ENCODE measurements around the gene HAUS7. TPM values are rescaled to one million over a fixed set of nuclear protein-coding genes. Genes with fewer than 3 reads are reported as not detected.

Gene HAUS7
- polyA plus RNA-seq, 1 donor (not counting 4 experiments of a cell fraction or from before 2014, with no cell fraction given), result 13.8 TPM

- H4K20me1 ChIP-seq (ENCODE audit: control insufficient read depth, extremely low read depth, insufficient read depth, low read length), result no peaks in the 10 kb centered on the region
- H3K36me3 ChIP-seq (ENCODE audit: control insufficient read depth in 2 of 2, extremely low read depth in 1 of 2, insufficient read depth in 2 of 2, low read length in 2 of 2), result no peaks in the 10 kb centered on the region
- FAIRE-seq (no peak), DNase-seq (ENCODE audit: low read depth, low spot score) (no peak)
- H3K4me1 ChIP-seq (ENCODE audit: control insufficient read depth, extremely low read depth, insufficient read depth, low read length), result peaks cover 5% of the 10 kb centered on the region
- no peaks in the 10 kb centered on the region for H3K9me3 ChIP-seq (ENCODE audit: control insufficient read depth, low read depth, low read length)
- H3K9ac ChIP-seq (ENCODE audit: control insufficient read depth, extremely low read depth, insufficient read depth, low read length), result no peak overlapping the region
- no peak overlapping the region for H3K27ac ChIP-seq (ENCODE audit: control insufficient read depth, insufficient read depth, low read length)
- H3K4me3 ChIP-seq (ENCODE audit: control insufficient read depth in 2 of 3, extremely low read depth in 1 of 3, insufficient read depth in 2 of 3, low read depth in 1 of 3, low read length in 3 of 3), result no peak overlapping the region
- dilution Hi-C loops (cut with MboI; ENCODE audit: extremely low pct_ligation_motif_present, low sequenced_read_pairs), result no loop called here
- no peaks in the 10 kb centered on the region for H3K79me2 ChIP-seq (ENCODE audit: control insufficient read depth, insufficient read depth, low read length)
- no peaks in the 10 kb centered on the region for H3K9me1 ChIP-seq (ENCODE audit: control insufficient read depth, extremely low read depth, insufficient read depth, low read length)
- no peak for TF ChIP-seq EZH2 (IDR thresholded peaks at IDR 0.05; ENCODE audit: low read length)
- TF ChIP-seq CTCF (optimal IDR thresholded peaks at IDR 0.05 in 1 of 3, IDR thresholded peaks at IDR 0.05 in 1 of 3, conservative IDR thresholded peaks at IDR 0.05 in 1 of 3; ENCODE audit: extremely low read depth in 1 of 3, insufficient read depth in 2 of 3, low read length in 3 of 3), result no peak
- H2AFZ ChIP-seq (ENCODE audit: control insufficient read depth, low read length), result no peak overlapping the region
- peaks cover 3% of the 10 kb centered on the region for H3K27me3 ChIP-seq (ENCODE audit: control insufficient read depth, extremely low read depth, insufficient read depth, low read length)
- H3K4me2 ChIP-seq (ENCODE audit: control insufficient read depth, extremely low read depth, insufficient read depth, low read depth, low read length), result no peak overlapping the region
These were observed 12.1 kb upstream of the HAUS7 start for GRCh38 chrX:153482376-153483015.

GRCh38 chrX:153481043-153481442 lies 10.7 kb upstream of the HAUS7 start:
- no peak for DNase-seq (ENCODE audit: low read depth, low spot score)
- Histone ChIP-seq H3K27ac (ENCODE audit: control insufficient read depth, insufficient read depth, low read length) (no peak overlapping the region), H3K9ac (ENCODE audit: control insufficient read depth, extremely low read depth, insufficient read depth, low read length) (no peak overlapping the region), H3K36me3 (ENCODE audit: control insufficient read depth in 2 of 2, extremely low read depth in 1 of 2, insufficient read depth in 2 of 2, low read length in 2 of 2) (no peaks in the 10 kb centered on the region), H3K4me1 (ENCODE audit: control insufficient read depth, extremely low read depth, insufficient read depth, low read length) (peaks cover 5% of the 10 kb centered on the region), H3K4me3 (ENCODE audit: control insufficient read depth in 2 of 3, extremely low read depth in 1 of 3, insufficient read depth in 2 of 3, low read depth in 1 of 3, low read length in 3 of 3) (no peak overlapping the region), H3K27me3 (ENCODE audit: control insufficient read depth, extremely low read depth, insufficient read depth, low read length) (peaks cover 3% of the 10 kb centered on the region), H3K79me2 (ENCODE audit: control insufficient read depth, insufficient read depth, low read length) (no peaks in the 10 kb centered on the region), H3K9me1 (ENCODE audit: control insufficient read depth, extremely low read depth, insufficient read depth, low read length) (no peaks in the 10 kb centered on the region), H3K4me2 (ENCODE audit: control insufficient read depth, extremely low read depth, insufficient read depth, low read depth, low read length) (no peak overlapping the region), H3K9me3 (ENCODE audit: control insufficient read depth, low read depth, low read length) (no peaks in the 10 kb centered on the region), H4K20me1 (ENCODE audit: control insufficient read depth, extremely low read depth, insufficient read depth, low read length) (no peaks in the 10 kb centered on the region), H2AFZ (ENCODE audit: control insufficient read depth, low read length) (no peak overlapping the region)
- TF ChIP-seq CTCF (optimal IDR thresholded peaks at IDR 0.05 in 1 of 3, IDR thresholded peaks at IDR 0.05 in 1 of 3, conservative IDR thresholded peaks at IDR 0.05 in 1 of 3; ENCODE audit: extremely low read depth in 1 of 3, insufficient read depth in 2 of 3, low read length in 3 of 3), result no peak
- no peak for TF ChIP-seq EZH2 (IDR thresholded peaks at IDR 0.05; ENCODE audit: low read length)
- dilution Hi-C loops (cut with MboI; ENCODE audit: extremely low pct_ligation_motif_present, low sequenced_read_pairs), result no loop called here
- no peak for FAIRE-seq

Measured in keratinocyte (primary cell).